Tibial nerve (tissue), 3 donors: Measurements from ENCODE around the gene GIMAP2.

Experiments used
- EP300 ChIP-seq, 2 donors: sonication (generic); formaldehyde crosslinking; IDR thresholded peaks; one replicate each; pipeline ENCODE4 v1.6.1; 2017; ENCODE audit warnings: antibody characterized with exemption in 2 of 2, mild to moderate bottlenecking in 1 of 2
- POLR2A ChIP-seq, 2 donors: fragments of 450-650 bp; IDR thresholded peaks; one replicate each; pipeline ENCODE4 v1.6.1; 2017; ENCODE audit warnings: antibody characterized with exemption in 2 of 2, mild to moderate bottlenecking in 2 of 2, moderate library complexity in 2 of 2

GRCh38 chr7:150733482-150734095 is 48.1 kb downstream of the GIMAP2 start:
- TF ChIP-seq POLR2A (IDR thresholded peaks at IDR 0.05) (no peak), EP300 (IDR thresholded peaks at IDR 0.05) (no peak)
